ENCODE data around the gene ARHGEF4.

ARHGEF4 gene

DNA sequence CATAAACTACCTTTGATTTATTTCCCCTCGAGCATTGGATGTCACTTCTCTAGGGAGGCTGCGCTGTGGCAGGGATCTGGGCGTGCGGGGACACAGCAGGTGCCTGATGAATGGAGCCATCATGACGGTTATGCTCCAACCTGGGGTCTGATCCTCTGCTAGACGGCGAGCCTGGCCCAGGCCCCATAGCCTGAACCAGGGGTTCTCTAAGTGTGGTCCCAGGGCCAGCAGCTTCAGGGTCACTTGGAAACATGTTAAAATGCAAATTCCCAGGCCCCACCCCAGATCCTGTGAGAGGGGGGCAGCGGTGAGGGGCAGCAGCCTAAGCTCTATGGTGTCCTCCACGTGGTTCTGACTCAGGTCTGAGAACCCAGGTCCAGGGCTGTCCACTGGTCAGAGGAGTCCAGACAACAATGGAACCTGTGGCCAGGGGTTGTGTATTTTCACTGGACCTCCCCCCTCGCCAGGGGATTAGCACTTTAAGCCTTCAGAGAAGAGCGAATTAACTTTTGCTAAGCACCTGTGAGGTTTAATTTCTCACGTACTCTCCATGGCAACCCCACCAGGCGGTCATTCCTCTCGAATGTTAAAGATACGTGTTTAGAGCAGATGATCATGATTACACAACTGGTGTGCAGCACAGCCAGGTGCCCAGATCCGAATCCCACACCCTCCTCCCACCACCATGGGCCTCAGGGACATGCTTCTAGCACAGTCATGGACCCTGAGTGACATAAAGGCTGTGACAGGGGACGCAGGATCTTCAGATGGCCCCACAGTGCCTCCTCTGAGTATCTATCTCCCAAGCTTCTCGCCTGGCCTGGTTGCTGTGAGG is 1.6 kb upstream of the ARHGEF4 start:
- no peak for DNase-seq (ENCODE audit: low spot score)

GRCh38 chr2:130835766-130836015 is 1.0 kb upstream of the ARHGEF4 start:
- DNase-seq (ENCODE audit: low spot score): no peak

DNA sequence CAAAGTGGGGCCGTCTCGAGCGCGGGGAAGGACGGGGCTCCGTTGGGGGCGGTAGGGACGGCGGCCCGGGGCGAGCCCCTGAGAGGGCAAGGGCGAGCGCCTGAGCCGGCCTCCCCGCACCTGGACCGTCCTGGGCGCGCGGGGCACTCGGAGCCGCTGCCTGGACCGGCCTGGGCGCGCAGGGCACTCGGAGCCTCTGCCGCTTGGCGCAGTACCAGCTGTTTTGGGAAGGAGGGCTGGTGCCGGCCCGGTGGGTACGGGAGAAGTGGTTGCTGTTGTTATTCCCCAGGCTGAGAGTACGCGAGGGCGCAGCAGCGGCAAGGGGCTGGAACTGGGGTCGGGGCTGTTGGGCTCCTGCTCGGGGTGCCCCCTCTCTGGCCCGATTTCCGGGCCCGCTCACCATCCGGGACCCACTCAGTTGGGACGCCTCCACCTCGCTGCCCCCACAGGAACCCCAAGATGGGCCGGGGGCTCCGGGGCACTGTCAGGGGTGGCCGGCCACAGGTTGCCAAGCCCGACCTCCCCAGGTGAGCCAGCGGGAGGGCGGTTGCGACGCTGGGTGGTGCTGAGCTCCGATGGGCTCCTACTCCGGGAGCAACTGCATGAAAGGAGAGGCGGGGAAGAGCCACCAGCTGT is 579 bp downstream of the ARHGEF4 start:
- DNase-seq (ENCODE audit: low spot score): no peak

- DNase-seq (ENCODE audit: low spot score): no peak
Observed at GRCh38 chr2:130837811-130838565, 1.3 kb downstream of the ARHGEF4 start.

- no peak for DNase-seq (ENCODE audit: low spot score)
Observed at GRCh38 chr2:130839011-130839780, 2.5 kb downstream of the ARHGEF4 start.

- no peak for DNase-seq (ENCODE audit: low spot score)
Observed at GRCh38 chr2:130840506-130840905, 3.8 kb downstream of the ARHGEF4 start.

DNA sequence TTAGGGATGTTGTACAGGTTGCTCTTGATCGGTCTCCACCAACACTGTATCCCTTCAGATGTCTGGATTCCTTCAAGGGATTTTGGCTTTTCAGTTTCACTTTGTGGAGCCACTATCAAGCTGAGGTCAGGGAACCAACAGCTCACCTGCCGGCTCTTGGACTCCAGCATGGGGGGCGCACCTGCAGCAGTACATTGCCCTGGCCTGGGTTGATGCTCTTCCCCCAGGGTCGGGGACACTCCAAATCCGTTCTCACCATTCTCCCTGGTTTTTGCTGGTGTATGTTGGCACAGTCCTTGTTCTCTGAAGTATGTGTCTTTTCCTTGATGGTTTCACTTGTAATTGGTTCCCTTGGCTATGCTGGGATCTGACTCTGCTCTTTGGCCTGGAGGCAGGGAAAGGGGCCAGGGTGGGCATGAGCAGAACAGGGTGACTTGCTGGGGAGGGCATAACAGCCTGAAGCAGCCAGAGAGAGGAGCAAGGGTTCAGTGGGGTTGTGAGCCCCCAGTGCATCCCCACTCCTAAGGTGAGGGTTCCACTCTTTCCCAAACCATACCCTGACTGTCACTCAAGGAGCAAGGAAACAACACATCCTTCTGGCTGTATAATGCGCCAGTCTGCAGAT is 5.1 kb downstream of the ARHGEF4 start:
- no peak for DNase-seq (ENCODE audit: low spot score)

DNA sequence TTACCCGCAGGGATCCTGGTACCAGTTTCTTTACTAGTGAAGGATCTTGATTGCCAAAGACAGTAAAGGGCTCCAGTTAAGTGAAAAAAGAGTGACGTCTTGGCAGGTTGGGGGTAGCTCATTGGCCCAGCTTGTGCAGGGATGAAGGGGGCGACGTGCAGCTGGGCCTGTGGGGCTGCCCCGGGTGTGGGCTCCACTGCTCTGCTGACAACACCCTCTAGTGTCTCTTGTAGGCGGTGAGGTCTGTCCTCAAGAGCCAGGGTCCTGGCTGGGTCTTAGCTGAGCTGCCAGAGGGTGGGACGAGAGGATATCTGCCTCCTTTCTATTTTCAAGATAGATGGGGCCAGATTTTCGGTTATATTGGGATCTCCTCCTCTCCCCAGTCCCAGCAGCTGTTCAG is 6.1 kb downstream of the ARHGEF4 start:
- DNase-seq (ENCODE audit: low spot score): no peak

GRCh38 chr2:130843321-130843985 is 6.7 kb downstream of the ARHGEF4 start:
- no peak for DNase-seq (ENCODE audit: low spot score)

GRCh38 chr2:130844161-130844560 is 7.4 kb downstream of the ARHGEF4 start:
- DNase-seq (ENCODE audit: low spot score): no peak

DNA sequence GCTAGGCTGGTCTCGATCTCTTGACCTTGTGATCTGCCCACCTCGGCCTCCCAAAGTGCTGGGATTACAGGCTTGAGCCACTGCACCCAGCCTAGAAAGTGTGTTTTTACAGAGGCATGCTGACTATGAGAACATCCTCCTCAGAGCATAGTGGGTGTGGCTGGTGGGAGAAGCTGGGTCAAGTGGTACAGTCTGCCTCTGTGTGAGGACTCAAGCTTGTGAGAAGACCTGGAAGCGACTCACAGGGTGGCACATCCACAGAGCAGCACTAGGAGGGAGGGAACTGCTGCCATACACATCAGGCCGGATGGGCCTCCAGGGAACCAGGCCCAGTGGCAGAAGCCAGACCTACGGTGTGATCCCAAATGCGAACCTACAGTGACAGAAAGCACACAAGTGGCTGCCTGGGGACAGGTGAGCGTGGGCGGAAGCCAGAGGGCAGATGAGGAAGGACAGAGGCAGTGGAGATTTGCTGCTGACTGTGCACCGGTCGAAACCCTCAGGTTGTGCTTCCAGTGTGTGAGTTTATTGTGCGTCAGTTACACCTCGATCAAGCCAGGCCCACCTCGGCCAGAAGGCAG is 8.9 kb downstream of the ARHGEF4 start:
- DNase-seq (ENCODE audit: low spot score): no peak

GRCh38 chr2:130846233-130846632 is 9.5 kb downstream of the ARHGEF4 start:
- DNase-seq (ENCODE audit: low spot score): no peak

- DNase-seq (ENCODE audit: low spot score): no peak
Observed at GRCh38 chr2:130846686-130847375, 10.1 kb downstream of the ARHGEF4 start.

- DNase-seq (ENCODE audit: low spot score): no peak
Observed at GRCh38 chr2:130847776-130848525, 11.2 kb downstream of the ARHGEF4 start.

GRCh38 chr2:130848526-130849210 is 12.0 kb downstream of the ARHGEF4 start:
- DNase-seq (ENCODE audit: low spot score): no peak

GRCh38 chr2:130849896-130850787 is 13.4 kb downstream of the ARHGEF4 start:
- no peak for DNase-seq (ENCODE audit: low spot score)

GRCh38 chr2:130850788-130851623 is 14.3 kb downstream of the ARHGEF4 start:
- no peak for DNase-seq (ENCODE audit: low spot score)
